GM10248 (cell line): ENCODE results near the gene AUNIP.

Experiments
- CTCF ChIA-PET: fragments of 300-600 bp; sonication (Branson Sonifier 250); formaldehyde crosslinking; extraction: SDS; loops from one replicate; lab custom pipeline; 2021; ENCODE audit warnings: antibody characterized with exemption; lab: Yijun Ruan, JAX
- POLR2A ChIA-PET: fragments of 350-650 bp; sonication (Branson Sonifier 250); formaldehyde crosslinking; extraction: SDS; loops from one replicate; lab custom pipeline; 2020; ENCODE audit warnings: antibody characterized with exemption; lab: Yijun Ruan, JAX
- DNase-seq: peaks from one replicate; pipeline ENCODE4 v3.0.0; 2012; ENCODE audit errors: extremely low spot score
- TF ChIP-seq, protein P1 (sequence below): IDR thresholded peaks from 2 replicates; pipeline ENCODE4 v1.5.1; 2012; ENCODE audit warnings: mild to moderate bottlenecking, low read depth; ENCODE audit errors: extremely low read depth, missing control alignments, control extremely low read depth

The AUNIP gene

DNA sequence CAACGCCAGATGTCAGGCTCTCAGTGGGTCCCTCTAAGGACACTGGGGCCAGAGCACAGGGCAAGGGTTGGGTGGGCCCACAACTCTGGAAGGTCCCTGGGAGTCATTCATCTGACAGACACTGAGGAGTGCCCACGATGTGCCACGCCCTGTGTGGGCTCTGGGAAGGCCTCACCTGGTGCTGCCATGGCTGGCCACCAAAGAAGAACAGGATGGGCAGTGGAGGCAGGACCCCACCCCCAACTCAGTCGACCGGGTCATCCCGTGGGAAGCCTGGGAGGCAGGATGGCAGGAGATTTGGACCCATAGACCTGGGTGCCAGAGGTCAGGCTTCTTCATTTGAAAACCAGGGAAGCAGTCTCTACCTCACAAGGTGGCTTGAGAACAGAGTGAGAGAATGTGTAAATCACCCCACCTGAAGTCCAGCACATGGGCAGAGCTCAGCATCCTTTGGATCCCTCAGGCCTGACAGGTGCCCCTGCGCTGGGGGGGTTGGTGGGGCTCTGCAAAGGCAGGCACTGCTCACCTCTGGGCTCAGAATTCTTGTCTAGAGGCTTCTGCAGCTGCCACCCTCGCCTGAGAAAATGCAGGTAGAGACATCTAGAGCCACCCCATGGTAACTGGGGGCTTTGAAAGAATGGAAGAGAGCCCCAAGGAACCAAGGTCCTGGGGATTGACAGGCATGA, 60.4 kb downstream of the AUNIP start:
- ChIA-PET CTCF (interaction anchor here (0.7 to 6.8 kb wide), 7 partner anchors 8 to 279 kb away, joined by 3 to 65 read pairs (median 4); no protein-coding TSS in a partner anchor), POLR2A (no interaction called here)
- TF ChIP-seq, protein P1, sequence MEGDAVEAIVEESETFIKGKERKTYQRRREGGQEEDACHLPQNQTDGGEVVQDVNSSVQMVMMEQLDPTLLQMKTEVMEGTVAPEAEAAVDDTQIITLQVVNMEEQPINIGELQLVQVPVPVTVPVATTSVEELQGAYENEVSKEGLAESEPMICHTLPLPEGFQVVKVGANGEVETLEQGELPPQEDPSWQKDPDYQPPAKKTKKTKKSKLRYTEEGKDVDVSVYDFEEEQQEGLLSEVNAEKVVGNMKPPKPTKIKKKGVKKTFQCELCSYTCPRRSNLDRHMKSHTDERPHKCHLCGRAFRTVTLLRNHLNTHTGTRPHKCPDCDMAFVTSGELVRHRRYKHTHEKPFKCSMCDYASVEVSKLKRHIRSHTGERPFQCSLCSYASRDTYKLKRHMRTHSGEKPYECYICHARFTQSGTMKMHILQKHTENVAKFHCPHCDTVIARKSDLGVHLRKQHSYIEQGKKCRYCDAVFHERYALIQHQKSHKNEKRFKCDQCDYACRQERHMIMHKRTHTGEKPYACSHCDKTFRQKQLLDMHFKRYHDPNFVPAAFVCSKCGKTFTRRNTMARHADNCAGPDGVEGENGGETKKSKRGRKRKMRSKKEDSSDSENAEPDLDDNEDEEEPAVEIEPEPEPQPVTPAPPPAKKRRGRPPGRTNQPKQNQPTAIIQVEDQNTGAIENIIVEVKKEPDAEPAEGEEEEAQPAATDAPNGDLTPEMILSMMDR, result no peak

DNA sequence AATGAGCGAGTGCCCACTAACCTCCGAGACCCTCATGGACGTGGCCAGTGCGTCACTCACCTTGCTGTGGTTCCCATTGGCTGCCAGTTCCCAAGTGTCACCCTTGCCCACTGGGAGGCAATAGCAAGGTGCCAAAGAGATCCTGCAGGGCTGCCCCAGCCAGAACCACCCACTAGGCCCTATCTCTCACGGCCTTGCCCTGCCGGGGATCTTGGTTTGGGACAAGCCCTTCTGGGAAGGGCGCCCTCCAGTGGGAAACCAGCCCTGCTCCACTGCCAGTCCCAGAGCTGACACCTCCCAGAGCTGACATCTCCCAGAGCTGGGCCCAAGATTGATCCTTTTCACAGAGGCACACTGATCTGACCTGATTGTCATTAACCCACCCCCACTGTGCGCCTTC, 61.3 kb downstream of the AUNIP start:
- TF ChIP-seq, protein P1, result peak; percentile 56
- DNase-seq, result no peak

More for the DNA sequence above, 60.4 kb downstream of the AUNIP start:
- DNase-seq, result no peak

DNA sequence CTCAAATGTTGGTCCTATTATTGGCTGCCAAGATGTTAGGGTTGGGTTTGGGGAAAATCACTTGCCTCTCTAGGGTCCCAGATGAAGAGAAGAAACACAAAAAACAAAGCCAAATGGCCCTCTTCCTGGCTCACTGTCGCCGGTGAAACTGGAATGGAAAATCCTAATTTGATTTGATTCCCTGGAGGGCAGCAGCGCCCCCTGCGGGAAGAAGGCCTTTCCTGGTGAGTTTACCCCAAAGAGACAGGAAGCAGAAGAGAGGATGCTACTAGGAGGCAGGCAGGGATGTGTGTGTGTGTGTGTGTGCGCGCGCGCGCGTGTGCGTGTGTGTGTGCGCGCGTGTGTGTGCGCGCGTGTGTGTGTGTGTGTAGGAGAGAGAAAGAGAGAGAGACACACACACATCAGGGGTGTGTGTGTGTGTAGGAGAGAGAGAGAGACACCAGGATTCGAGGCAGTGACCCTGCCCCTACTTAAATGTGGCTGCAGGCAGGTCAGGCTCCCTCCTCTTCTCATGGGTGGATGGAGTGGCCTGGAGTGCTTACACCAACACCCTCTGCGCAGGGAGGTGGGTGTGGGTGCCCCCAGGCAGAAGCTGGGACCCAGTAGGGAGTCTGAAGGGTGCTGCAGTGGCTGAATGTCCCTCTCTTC, 62.3 kb downstream of the AUNIP start:
- POLR2A ChIA-PET, result no interaction called here
- peak; percentile 71 for DNase-seq
- TF ChIP-seq, protein P1, result peak; percentile 87
- CTCF ChIA-PET, result interaction anchor here (0.8 to 6.8 kb wide), 8 partner anchors 9 to 277 kb away, joined by 3 to 65 read pairs (median 5); no protein-coding TSS in a partner anchor

More for the DNA sequence above, 61.3 kb downstream of the AUNIP start:
- POLR2A ChIA-PET, result no interaction called here
- CTCF ChIA-PET, result interaction anchor here (0.7 to 6.8 kb wide), 10 partner anchors 9 to 278 kb away, joined by 3 to 65 read pairs (median 4); no protein-coding TSS in a partner anchor

DNA sequence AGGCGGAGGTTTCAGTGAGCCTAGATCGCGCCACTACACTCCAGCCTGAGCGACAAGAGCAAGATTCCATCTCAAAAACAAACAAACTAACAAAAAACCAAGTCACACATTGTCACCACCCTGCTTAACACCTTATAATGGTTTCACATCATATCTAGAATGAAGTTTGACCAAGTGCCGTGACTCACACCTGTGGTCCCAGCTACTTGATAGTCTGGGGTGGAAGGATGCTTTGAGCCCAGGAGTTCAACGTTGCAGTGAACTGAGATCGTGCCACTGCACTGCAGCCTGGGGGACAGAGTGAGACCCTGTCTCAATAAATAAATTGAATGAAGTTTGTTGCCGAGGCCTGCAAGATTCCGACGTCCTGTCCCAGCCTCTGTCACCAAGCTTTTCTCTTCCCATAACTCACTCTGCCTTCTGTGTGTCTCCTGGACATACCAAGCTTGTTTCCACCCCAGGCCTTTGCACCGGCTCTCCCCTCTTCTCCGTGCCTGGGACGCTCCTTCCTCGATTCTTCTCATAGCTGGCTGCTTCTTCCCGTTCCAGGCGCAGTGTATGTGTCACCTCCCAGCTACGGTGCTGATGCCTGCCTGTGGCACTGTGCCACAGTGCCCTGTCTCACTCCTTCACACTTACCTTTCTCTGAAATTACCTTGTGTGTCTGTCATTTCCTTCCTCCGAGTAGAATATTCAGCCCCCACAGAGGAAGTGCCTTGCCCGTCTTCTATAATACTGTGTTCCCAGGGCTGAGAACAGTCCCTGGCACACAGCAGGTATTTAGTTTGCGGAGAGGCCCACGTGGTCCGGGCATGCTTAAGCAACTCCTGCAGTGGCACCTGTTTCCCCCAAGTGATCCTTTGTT, 63.1 kb downstream of the AUNIP start:
- no peak for DNase-seq
- TF ChIP-seq, protein P1, result no peak
- ChIA-PET CTCF (interaction anchor here (0.9 to 2.7 kb wide), 9 partner anchors 9 to 187 kb away, joined by 3 to 13 read pairs (median 3); no protein-coding TSS in a partner anchor), POLR2A (no interaction called here)

DNA sequence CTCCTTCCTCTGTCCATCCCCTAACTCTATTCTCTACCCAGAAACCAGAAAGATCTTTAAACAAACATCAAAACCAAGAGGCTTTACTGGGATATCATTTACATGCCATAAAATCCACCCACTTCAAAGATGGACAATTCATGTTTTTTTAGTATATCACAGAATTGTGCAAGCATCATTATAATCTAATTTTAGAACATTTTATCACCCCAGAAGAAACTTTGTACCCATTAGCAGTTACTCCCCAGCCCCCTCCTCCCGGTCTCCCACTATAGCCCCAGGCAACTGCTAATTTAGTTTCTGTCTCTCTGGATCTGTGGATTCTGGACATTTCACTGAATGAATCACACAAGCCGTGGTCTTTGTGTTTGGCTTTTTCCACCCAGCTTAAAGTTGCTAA, 64.0 kb downstream of the AUNIP start:
- TF ChIP-seq, protein P1, result no peak
- DNase-seq, result no peak
- POLR2A ChIA-PET, result no interaction called here
- CTCF ChIA-PET, result interaction anchor here (1.2 to 2.7 kb wide), 6 partner anchors 9 to 186 kb away, joined by 3 to 13 read pairs (median 4); no protein-coding TSS in a partner anchor

DNA sequence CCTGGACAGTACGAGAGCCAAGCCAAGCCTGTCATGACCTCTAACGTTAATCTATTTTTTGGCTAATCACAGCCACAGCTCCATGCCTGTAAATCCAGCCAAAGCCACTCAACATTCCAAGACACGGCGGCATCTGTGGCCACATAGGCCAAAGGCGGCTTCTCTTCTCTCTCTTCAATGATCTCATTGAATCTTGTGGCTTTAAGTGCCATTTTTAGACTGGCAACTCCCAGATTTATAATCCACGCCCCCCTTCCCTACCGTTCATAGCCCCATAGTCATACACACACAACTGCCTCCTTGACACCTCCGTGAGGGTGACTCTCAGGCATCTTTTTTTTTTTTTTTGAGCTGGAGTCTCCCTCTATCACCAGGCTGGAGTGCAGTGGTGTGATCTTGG, 64.9 kb downstream of the AUNIP start:
- CTCF ChIA-PET, result interaction anchor here (1.2 kb wide), 2 partner anchors 16 to 17 kb away, joined by 3 read pairs; no protein-coding TSS in a partner anchor
- DNase-seq, result no peak
- POLR2A ChIA-PET, result no interaction called here
- TF ChIP-seq, protein P1, result no peak
